ENCODE results near the gene GPR137.

Gene GPR137

GRCh38 chr11:64263021-64263946, 22.4 kb upstream of the GPR137 start:
- in situ Hi-C loops (cut with MboI; ENCODE audit: low sequenced_read_pairs): no loop called here

- in situ Hi-C loops (cut with MboI; ENCODE audit: low sequenced_read_pairs): no loop called here
Observed at GRCh38 chr11:64263947-64264317, 21.7 kb upstream of the GPR137 start.

GRCh38 chr11:64264371-64264852, 21.2 kb upstream of the GPR137 start:
- in situ Hi-C loops (cut with MboI; ENCODE audit: low sequenced_read_pairs): no loop called here

GRCh38 chr11:64265176-64266160, 20.2 kb upstream of the GPR137 start:
- in situ Hi-C loops (cut with MboI; ENCODE audit: low sequenced_read_pairs): no loop called here

- in situ Hi-C loops (cut with MboI; ENCODE audit: low sequenced_read_pairs): no loop called here
Observed at GRCh38 chr11:64266339-64266738, 19.3 kb upstream of the GPR137 start.

GRCh38 chr11:64267207-64267945, 18.3 kb upstream of the GPR137 start:
- in situ Hi-C loops (cut with MboI; ENCODE audit: low sequenced_read_pairs): no loop called here

GRCh38 chr11:64268025-64268892, 17.4 kb upstream of the GPR137 start:
- in situ Hi-C loops (cut with MboI; ENCODE audit: low sequenced_read_pairs): no loop called here

- in situ Hi-C loops (cut with MboI; ENCODE audit: low sequenced_read_pairs): no loop called here
Observed at GRCh38 chr11:64268893-64269539, 16.6 kb upstream of the GPR137 start.

GRCh38 chr11:64269540-64270220, 16.0 kb upstream of the GPR137 start:
- in situ Hi-C loops (cut with MboI; ENCODE audit: low sequenced_read_pairs): no loop called here

- in situ Hi-C loops (cut with MboI; ENCODE audit: low sequenced_read_pairs): no loop called here
Observed at GRCh38 chr11:64275031-64275800, 10.4 kb upstream of the GPR137 start.

- in situ Hi-C loops (cut with MboI; ENCODE audit: low sequenced_read_pairs): no loop called here
Observed at GRCh38 chr11:64275841-64276240, 9.8 kb upstream of the GPR137 start.

- in situ Hi-C loops (cut with MboI; ENCODE audit: low sequenced_read_pairs): no loop called here
Observed at GRCh38 chr11:64276653-64277431, 8.8 kb upstream of the GPR137 start.

GRCh38 chr11:64278576-64279190, 7.0 kb upstream of the GPR137 start:
- in situ Hi-C loops (cut with MboI; ENCODE audit: low sequenced_read_pairs): no loop called here

- in situ Hi-C loops (cut with MboI; ENCODE audit: low sequenced_read_pairs): no loop called here
Observed at GRCh38 chr11:64281957-64282770, 3.5 kb upstream of the GPR137 start.

- in situ Hi-C loops (cut with MboI; ENCODE audit: low sequenced_read_pairs): no loop called here
Observed at GRCh38 chr11:64283092-64283491, 2.6 kb upstream of the GPR137 start.

Measured in HL-60/S4 treated with phorbol 12-myristate 13-acetate at 8.2 ng/mL for 4 days and 3 days (cell line).